ENCODE data around the gene PLET1. TPM values are rescaled to one million over a fixed set of nuclear protein-coding genes. Genes with fewer than 3 reads are reported as not detected.

The PLET1 gene
- total and polyA plus RNA-seq, 2 of the 4 experiments (the other 2 are of a cell fraction) = not detected

DNA sequence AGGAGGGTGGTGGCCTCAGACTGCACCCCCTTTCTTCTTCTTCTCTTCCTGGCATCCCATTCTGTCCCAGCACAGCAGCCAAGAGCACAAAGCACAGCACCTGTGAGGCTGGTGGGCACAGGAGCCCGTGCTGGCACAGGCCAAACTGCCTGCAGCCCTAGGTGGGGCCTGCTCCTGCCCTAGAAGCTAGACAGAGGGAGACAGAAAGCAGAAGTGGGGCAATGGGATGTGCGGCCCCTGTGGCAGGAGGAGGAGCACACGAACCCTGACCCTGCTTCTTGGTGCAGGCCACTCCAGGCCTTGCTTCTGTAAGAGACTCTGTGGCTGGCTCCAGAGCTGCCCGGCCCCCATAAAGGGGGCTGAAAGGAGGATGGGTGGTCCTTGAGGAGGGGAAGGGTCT lies 38.4 kb downstream of the PLET1 start:
- Histone ChIP-seq H3K14ac (replicated peaks; ENCODE audit: low read depth, low read length) (no peak overlapping the region), H2BK5ac (ENCODE audit: low read depth, low read length, poor library complexity, severe bottlenecking) (peak overlapping the region; percentile 47), H3K56ac (ENCODE audit: extremely low read depth, insufficient read depth, low read length) (no peak overlapping the region), H2BK20ac (ENCODE audit: low read depth, low read length) (no peak overlapping the region), H3K27me3 (ENCODE audit: control insufficient read depth, insufficient read depth, low read length) (no peaks in the 10 kb centered on the region), H4K5ac (ENCODE audit: low read depth, low read length) (0 out of 2 replicates have a peak overlapping the region, but pooled peaks have one; percentile 31), H2AK9ac (replicated peaks; ENCODE audit: low read depth, low read length, poor library complexity) (no peak overlapping the region), H3K9me3 (ENCODE audit: control insufficient read depth, insufficient read depth, low read length) (no peaks in the 10 kb centered on the region), H2BK15ac (ENCODE audit: low read depth, low read length) (no peak overlapping the region), H4K20me1 (ENCODE audit: insufficient read depth, low read length) (no peaks in the 10 kb centered on the region), H2AK5ac (ENCODE audit: low read depth, low read length) (no peak overlapping the region; the same call in 1 of the 2 replicates), H3K4me2 (ENCODE audit: low read depth, low read length) (no peak overlapping the region), H3K23ac (ENCODE audit: low read depth, low read length) (no peak overlapping the region), H4K91ac (ENCODE audit: insufficient read depth, low read depth, low read length) (0 out of 2 replicates have a peak overlapping the region, but pooled peaks have one; percentile 15), H3K79me1 (ENCODE audit: low read depth in 1 of 2, low read length in 2 of 2) (peaks cover 7 to 11% of the 10 kb centered on the region in 2 experiments; a peak in 3 of 4 replicates), H3K9me1 (ENCODE audit: insufficient read depth, low read length) (no peaks in the 10 kb centered on the region; the same call in 1 of the 2 replicates), H3K4me3 (ENCODE audit: insufficient read depth, low read depth, low read length) (no peak overlapping the region), H3K4ac (ENCODE audit: low read depth, low read length) (no peak overlapping the region), H3K9ac (ENCODE audit: low read depth, low read length) (no peak overlapping the region), H3K18ac (ENCODE audit: low read depth, low read length) (no peak overlapping the region), H3K4me1 (ENCODE audit: control insufficient read depth, insufficient read depth, low read length) (peaks cover 8% of the 10 kb centered on the region), H2BK120ac (ENCODE audit: low read depth, low read length) (peak overlapping the region; percentile 36), H3K27ac (ENCODE audit: insufficient read depth, low read length) (no peak overlapping the region), H3K36me3 (ENCODE audit: control insufficient read depth, insufficient read depth, low read length) (no peaks in the 10 kb centered on the region), H2AFZ (replicated peaks; ENCODE audit: low read length, poor library complexity) (no peak overlapping the region), H4K8ac (ENCODE audit: low read depth in 2 of 2, low read length in 2 of 2) (no peak overlapping the region)
- intact Hi-C loops (cut with micrococcal nuclease) = loop anchor here (5.0 to 10.0 kb wide), 3 partner anchors 145 to 348 kb away; partner anchors contain the start of genes ALG9, CFAP68 and FDXACB1
- POLR2A ChIA-PET (ENCODE audit: unreplicated experiment) = no interaction called here
- BruUV-seq (replicated peaks) = no TSS peak
- dilution Hi-C loops (cut with HindIII; ENCODE audit: low sequenced_read_pairs, unreplicated experiment) = no loop called here
- in situ Hi-C loops (cut with MboI; ENCODE audit: low sequenced_read_pairs) = loop anchor here (5.0 to 25.0 kb wide), 4 partner anchors 60 to 1315 kb away; no protein-coding TSS in a partner anchor
- CTCF ChIA-PET = interaction anchor here (1.9 kb wide), 1 partner anchor 58 kb away, joined by 16 read pairs; no protein-coding TSS in a partner anchor
- TF ChIP-seq BHLHE40 (IDR thresholded peaks at IDR 0.05; ENCODE audit: low read depth, low read length) = no peak
- TF ChIP-seq SMC3 (IDR thresholded peaks at IDR 0.05; ENCODE audit: low read depth, low read length) = no peak
- no peak for TF ChIP-seq MAZ (IDR thresholded peaks at IDR 0.05; ENCODE audit: borderline replicate concordance, low read depth, low read length)
- DNase-seq (no peak), ATAC-seq (ENCODE audit: low read depth) (no peak)
- 80% methylated on average over 1 of the region's 4 CpGs; no CpG with 5 or more reads in 1 of the 2 experiments for WGBS, 2 experiments (ENCODE audit: extremely low coverage in 2 of 2, insufficient read length in 1 of 2)
